ENCODE results near the gene DCHS1. TPM values are rescaled to one million over a fixed set of nuclear protein-coding genes. Genes with fewer than 3 reads are reported as not detected.
A peak's percentile ranks its signal among the peaks of the same experiment; 100 is the strongest.

DCHS1 gene
- total and polyA plus RNA-seq, 2 of the 13 experiments (the other 11 are each of a cell fraction or from before 2014, with no cell fraction given) = under 0.01 to 0.03 TPM

DNA sequence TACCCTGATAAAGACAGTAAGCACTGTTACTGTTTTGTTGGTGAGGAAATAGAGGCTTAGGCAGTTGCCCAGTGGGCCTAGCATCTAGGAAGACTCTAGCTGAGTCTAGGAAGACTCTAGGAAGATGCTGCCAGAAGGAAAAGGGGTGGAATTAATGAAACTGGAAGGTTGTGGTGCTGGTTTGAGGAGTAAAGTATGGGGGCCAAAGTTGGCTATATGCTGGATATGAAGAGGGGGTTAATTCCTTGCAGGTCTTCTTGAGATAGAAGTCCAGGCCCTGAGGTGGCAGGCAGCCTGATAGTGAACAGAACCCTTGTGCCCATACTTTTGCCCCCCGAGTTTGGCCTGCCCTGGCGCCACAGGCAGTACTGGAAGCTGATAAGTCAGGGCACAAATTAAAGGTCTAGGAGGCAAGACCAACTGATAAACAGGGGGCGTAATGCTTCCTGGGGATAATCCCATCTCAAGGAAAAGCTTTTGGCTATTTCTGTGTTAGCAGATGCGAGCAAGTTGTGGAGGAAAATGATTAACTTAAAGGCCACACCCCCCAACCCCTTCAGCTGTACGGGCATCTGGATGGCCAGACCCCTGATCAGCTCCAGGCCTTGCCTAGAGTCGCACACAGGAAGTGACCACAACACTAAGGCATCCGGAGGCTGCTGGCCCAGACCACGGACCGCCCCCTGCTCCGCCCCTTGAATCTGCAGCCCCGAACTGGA, 49.0 kb downstream of the DCHS1 start (continued):
- TF ChIP-seq, protein P1, sequence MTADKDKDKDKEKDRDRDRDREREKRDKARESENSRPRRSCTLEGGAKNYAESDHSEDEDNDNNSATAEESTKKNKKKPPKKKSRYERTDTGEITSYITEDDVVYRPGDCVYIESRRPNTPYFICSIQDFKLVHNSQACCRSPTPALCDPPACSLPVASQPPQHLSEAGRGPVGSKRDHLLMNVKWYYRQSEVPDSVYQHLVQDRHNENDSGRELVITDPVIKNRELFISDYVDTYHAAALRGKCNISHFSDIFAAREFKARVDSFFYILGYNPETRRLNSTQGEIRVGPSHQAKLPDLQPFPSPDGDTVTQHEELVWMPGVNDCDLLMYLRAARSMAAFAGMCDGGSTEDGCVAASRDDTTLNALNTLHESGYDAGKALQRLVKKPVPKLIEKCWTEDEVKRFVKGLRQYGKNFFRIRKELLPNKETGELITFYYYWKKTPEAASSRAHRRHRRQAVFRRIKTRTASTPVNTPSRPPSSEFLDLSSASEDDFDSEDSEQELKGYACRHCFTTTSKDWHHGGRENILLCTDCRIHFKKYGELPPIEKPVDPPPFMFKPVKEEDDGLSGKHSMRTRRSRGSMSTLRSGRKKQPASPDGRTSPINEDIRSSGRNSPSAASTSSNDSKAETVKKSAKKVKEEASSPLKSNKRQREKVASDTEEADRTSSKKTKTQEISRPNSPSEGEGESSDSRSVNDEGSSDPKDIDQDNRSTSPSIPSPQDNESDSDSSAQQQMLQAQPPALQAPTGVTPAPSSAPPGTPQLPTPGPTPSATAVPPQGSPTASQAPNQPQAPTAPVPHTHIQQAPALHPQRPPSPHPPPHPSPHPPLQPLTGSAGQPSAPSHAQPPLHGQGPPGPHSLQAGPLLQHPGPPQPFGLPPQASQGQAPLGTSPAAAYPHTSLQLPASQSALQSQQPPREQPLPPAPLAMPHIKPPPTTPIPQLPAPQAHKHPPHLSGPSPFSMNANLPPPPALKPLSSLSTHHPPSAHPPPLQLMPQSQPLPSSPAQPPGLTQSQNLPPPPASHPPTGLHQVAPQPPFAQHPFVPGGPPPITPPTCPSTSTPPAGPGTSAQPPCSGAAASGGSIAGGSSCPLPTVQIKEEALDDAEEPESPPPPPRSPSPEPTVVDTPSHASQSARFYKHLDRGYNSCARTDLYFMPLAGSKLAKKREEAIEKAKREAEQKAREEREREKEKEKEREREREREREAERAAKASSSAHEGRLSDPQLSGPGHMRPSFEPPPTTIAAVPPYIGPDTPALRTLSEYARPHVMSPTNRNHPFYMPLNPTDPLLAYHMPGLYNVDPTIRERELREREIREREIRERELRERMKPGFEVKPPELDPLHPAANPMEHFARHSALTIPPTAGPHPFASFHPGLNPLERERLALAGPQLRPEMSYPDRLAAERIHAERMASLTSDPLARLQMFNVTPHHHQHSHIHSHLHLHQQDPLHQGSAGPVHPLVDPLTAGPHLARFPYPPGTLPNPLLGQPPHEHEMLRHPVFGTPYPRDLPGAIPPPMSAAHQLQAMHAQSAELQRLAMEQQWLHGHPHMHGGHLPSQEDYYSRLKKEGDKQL (CRISPR knock-in tag; IDR thresholded peaks at IDR 0.05; ENCODE audit: low read depth) = no peak
- TF ChIP-seq RXRA (CRISPR knock-in tag; IDR thresholded peaks at IDR 0.05) (peak; percentile 25; the same call in 1 of the 2 replicates), MBNL3 (CRISPR knock-in tag; conservative IDR thresholded peaks at IDR 0.05) (no peak), PATZ1 (CRISPR knock-in tag; IDR thresholded peaks at IDR 0.05) (peak; percentile 50), TEAD3 (CRISPR knock-in tag; optimal IDR thresholded peaks at IDR 0.05; ENCODE audit: borderline replicate concordance) (peak; percentile 80), SP1 (IDR thresholded peaks at IDR 0.05) (no peak), SP1 (CRISPR knock-in tag; IDR thresholded peaks at IDR 0.05) (peak; percentile 71; the same call in 1 of the 2 replicates), ZNF781 (CRISPR knock-in tag; IDR thresholded peaks at IDR 0.05; ENCODE audit: borderline replicate concordance, not compliant biosample characterization) (no peak), USF2 (IDR thresholded peaks at IDR 0.05; ENCODE audit: low read depth, low read length) (no peak), USF2 (CRISPR knock-in tag; IDR thresholded peaks at IDR 0.05; ENCODE audit: borderline replicate concordance) (0 out of 2 replicates have a peak, but pooled peaks have one; percentile 64), JUND (CRISPR knock-in tag; IDR thresholded peaks at IDR 0.05) (peak; percentile 95), THAP11 (CRISPR knock-in tag; IDR thresholded peaks at IDR 0.05) (peak; percentile 72), MXD4 (CRISPR knock-in tag; IDR thresholded peaks at IDR 0.05) (0 out of 2 replicates have a peak, but pooled peaks have one; percentile 54), HMG20A (CRISPR knock-in tag; IDR thresholded peaks at IDR 0.05; ENCODE audit: borderline replicate concordance) (peak; percentile 31; the same call in 1 of the 2 replicates), HNF1B (CRISPR knock-in tag; IDR thresholded peaks at IDR 0.05) (peak; percentile 97), GABPB1 (CRISPR knock-in tag; IDR thresholded peaks at IDR 0.05) (peak; percentile 90)
- TF ChIP-seq, protein P2, sequence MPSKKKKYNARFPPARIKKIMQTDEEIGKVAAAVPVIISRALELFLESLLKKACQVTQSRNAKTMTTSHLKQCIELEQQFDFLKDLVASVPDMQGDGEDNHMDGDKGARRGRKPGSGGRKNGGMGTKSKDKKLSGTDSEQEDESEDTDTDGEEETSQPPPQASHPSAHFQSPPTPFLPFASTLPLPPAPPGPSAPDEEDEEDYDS (CRISPR knock-in tag; IDR thresholded peaks at IDR 0.05) = peak; percentile 45; the same call in 1 of the 2 replicates
